HG03159 (cell line): ENCODE data around the gene CRAMP1.

Experiments used
- ATAC-seq: cut with Tn5 transposase; IDR thresholded peaks from one replicate; pipeline ENCODE4 v1.9.1; 2021; ENCODE audit warnings: mild to moderate bottlenecking, moderate library complexity; ENCODE audit not compliant: unreplicated experiment

CRAMP1 gene

GRCh38 chr16:1676661-1677060, 64.5 kb downstream of the CRAMP1 start:
- no peak for ATAC-seq

GRCh38 chr16:1677339-1677738, 65.2 kb downstream of the CRAMP1 start:
- no peak for ATAC-seq

GRCh38 chr16:1677942-1678499, 65.9 kb downstream of the CRAMP1 start, which contains the start of gene JPT2:
TSS of gene JPT2 (plus strand) at chr16:1678279. CDS start at chr16:1678313, 34 bp downstream.
- ATAC-seq = peak; percentile 89

- no peak for ATAC-seq
Measured at GRCh38 chr16:1678500-1679098, 66.4 kb downstream of the CRAMP1 start.

- ATAC-seq = no peak
Measured at GRCh38 chr16:1680361-1680760, 68.2 kb downstream of the CRAMP1 start.

- no peak for ATAC-seq
Measured at GRCh38 chr16:1681032-1681431, 68.9 kb downstream of the CRAMP1 start.

- ATAC-seq = no peak
Measured at GRCh38 chr16:1687427-1688316, 75.5 kb downstream of the CRAMP1 start.

GRCh38 chr16:1688807-1689560, 76.8 kb downstream of the CRAMP1 start:
- ATAC-seq = no peak

GRCh38 chr16:1689853-1690252, 77.7 kb downstream of the CRAMP1 start:
- ATAC-seq = no peak

GRCh38 chr16:1690810-1691209, 78.7 kb downstream of the CRAMP1 start:
- ATAC-seq = no peak

- no peak for ATAC-seq
Measured at GRCh38 chr16:1691276-1691675, 79.1 kb downstream of the CRAMP1 start.

- ATAC-seq = no peak
Measured at GRCh38 chr16:1691956-1692355, 79.8 kb downstream of the CRAMP1 start.

GRCh38 chr16:1696863-1697262, 84.7 kb downstream of the CRAMP1 start:
- no peak for ATAC-seq

- no peak for ATAC-seq
Measured at GRCh38 chr16:1698680-1699079, 86.5 kb downstream of the CRAMP1 start.

GRCh38 chr16:1700246-1700645, 88.1 kb downstream of the CRAMP1 start:
- no peak for ATAC-seq

- ATAC-seq = no peak
Measured at GRCh38 chr16:1701216-1701878, 89.2 kb downstream of the CRAMP1 start.

GRCh38 chr16:1705324-1705687, 93.1 kb downstream of the CRAMP1 start:
- peak; percentile 21 for ATAC-seq

GRCh38 chr16:1705688-1706385, 93.7 kb downstream of the CRAMP1 start, which contains the start of gene MAPK8IP3:
TSS of gene MAPK8IP3 (plus strand) at chr16:1706195. CDS start at chr16:1706340, 145 bp downstream.
- ATAC-seq = peak; percentile 87

- peak; percentile 18 for ATAC-seq
Measured at GRCh38 chr16:1706386-1707192, 94.4 kb downstream of the CRAMP1 start.
